ENCODE measurements around the gene SSH2. TPM values are rescaled to one million over a fixed set of nuclear protein-coding genes. Genes with fewer than 3 reads are reported as not detected.

The SSH2 gene
- total and polyA plus RNA-seq, 9 of the 15 experiments (the other 6 are each of a cell fraction or from before 2014, with no cell fraction given): 3.9 to 16.1 (median 10.2) TPM

DNA sequence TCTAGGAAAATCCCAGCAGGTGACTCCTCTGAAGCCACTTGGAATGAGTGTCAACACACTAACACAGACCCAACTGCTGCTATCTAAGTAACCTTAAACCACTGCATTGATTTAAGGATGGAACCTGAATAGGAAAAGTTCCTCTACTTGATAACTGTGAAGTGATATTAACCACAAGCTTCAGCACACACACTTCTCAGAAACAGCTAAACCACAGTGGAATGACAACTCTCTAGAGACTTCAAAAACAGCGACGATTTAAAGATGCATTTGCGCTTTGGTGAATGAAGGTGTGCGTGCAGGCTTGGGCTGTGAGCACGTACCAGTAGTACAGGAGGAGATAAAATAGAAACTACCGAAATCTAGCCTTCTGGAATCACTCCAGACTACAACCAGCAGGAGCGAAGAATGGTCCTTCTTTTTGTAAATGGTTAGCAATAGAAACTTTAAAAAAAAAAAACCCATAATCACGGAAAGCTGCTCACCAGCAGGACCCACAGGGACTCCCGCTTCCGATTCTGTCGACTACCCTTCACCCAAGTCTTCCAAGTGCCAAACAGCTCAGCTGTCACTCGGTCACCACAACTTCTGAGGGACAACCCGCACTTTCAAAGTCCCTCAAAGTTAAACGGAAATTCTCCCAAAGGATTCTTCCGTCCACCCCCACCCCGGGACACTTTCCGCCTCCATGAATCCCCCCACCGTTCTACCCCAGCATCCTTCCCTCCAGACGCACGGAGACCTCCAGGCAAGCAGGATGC is 169.6 kb downstream of the SSH2 start:
- Histone ChIP-seq H3K4me1 (replicated peaks in 1 of 2; ENCODE audit: control insufficient read depth in 2 of 2, insufficient read depth in 2 of 2, low read length in 2 of 2) (no peaks in the 10 kb centered on the region; a peak in 2 of 5 replicates), H3K9me1 (ENCODE audit: control insufficient read depth, insufficient read depth, low read length) (no peaks in the 10 kb centered on the region), H3K79me2 (ENCODE audit: control insufficient read depth, insufficient read depth, low read length) (no peaks in the 10 kb centered on the region), H4K20me1 (replicated peaks; ENCODE audit: control insufficient read depth, insufficient read depth, low read length) (no peaks in the 10 kb centered on the region), H3K9me3 (replicated peaks; ENCODE audit: control insufficient read depth, insufficient read depth, low read depth, low read length) (no peaks in the 10 kb centered on the region), H3K4me3 (no peak overlapping the region), H3K27me3 (ENCODE audit: control insufficient read depth in 2 of 2, insufficient read depth in 2 of 2, low read length in 2 of 2) (no peaks in the 10 kb centered on the region), H2AFZ (ENCODE audit: low read depth, low read length) (no peak overlapping the region), H3K36me3 (ENCODE audit: control insufficient read depth, insufficient read depth, low read length) (no peaks in the 10 kb centered on the region), H3K4me2 (ENCODE audit: insufficient read depth, low read length) (no peak overlapping the region), H3K9ac (ENCODE audit: insufficient read depth in 1 of 2, low read depth in 2 of 2, low read length in 2 of 2) (no peak overlapping the region), H3K27ac (ENCODE audit: extremely low read depth, low read depth, low read length) (no peak overlapping the region)
- BruUV-seq (replicated peaks): no TSS peak
- WGBS (ENCODE audit: insufficient coverage, low coverage, missing lambda C conversion rate): 82% methylated on average over 17 of the region's 20 CpGs
- no peak for ATAC-seq
- DNase-seq (ENCODE audit: extremely low read depth in 1 of 4, low spot score in 3 of 4): no peak
- intact Hi-C loops (cut with micrococcal nuclease): no loop called here
- in situ Hi-C loops (cut with MboI): no loop called here
- ChIA-PET POLR2A (no interaction called here), CTCF (ENCODE audit: low intra/inter-chr PET ratio) (no interaction called here)
- TF ChIP-seq TARDBP (IDR thresholded peaks at IDR 0.05) (no peak), LARP7 (IDR thresholded peaks at IDR 0.05) (no peak), MAFK (IDR thresholded peaks at IDR 0.05; ENCODE audit: low read length) (no peak), KDM1A (IDR thresholded peaks at IDR 0.05) (peak in 1 of 2 experiments; percentile 53; a peak in 1 of 4 replicates)
- TF ChIP-seq, protein P1, sequence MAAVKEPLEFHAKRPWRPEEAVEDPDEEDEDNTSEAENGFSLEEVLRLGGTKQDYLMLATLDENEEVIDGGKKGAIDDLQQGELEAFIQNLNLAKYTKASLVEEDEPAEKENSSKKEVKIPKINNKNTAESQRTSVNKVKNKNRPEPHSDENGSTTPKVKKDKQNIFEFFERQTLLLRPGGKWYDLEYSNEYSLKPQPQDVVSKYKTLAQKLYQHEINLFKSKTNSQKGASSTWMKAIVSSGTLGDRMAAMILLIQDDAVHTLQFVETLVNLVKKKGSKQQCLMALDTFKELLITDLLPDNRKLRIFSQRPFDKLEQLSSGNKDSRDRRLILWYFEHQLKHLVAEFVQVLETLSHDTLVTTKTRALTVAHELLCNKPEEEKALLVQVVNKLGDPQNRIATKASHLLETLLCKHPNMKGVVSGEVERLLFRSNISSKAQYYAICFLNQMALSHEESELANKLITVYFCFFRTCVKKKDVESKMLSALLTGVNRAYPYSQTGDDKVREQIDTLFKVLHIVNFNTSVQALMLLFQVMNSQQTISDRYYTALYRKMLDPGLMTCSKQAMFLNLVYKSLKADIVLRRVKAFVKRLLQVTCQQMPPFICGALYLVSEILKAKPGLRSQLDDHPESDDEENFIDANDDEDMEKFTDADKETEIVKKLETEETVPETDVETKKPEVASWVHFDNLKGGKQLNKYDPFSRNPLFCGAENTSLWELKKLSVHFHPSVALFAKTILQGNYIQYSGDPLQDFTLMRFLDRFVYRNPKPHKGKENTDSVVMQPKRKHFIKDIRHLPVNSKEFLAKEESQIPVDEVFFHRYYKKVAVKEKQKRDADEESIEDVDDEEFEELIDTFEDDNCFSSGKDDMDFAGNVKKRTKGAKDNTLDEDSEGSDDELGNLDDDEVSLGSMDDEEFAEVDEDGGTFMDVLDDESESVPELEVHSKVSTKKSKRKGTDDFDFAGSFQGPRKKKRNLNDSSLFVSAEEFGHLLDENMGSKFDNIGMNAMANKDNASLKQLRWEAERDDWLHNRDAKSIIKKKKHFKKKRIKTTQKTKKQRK (IDR thresholded peaks at IDR 0.05; ENCODE audit: borderline replicate concordance, low read depth, low read length): no peak
- FAIRE-seq: no peak
